HEK293 (cell line): ENCODE measurements around the gene CCNL1.

ENCODE experiments used
- CTCF ChIA-PET: fragments of 350-600 bp; formaldehyde crosslinking; extraction: SDS; loops from one replicate; lab custom pipeline; 2021; ENCODE audit warnings: antibody characterized with exemption; lab: Yijun Ruan, JAX
- POLR2A ChIA-PET: fragments of 300-600 bp; formaldehyde crosslinking; extraction: SDS; loops from one replicate; lab custom pipeline; 2020; ENCODE audit warnings: antibody characterized with exemption, inconsistent platforms; lab: Yijun Ruan, JAX
- H3K27ac ChIP-seq: fragments of 200-500 bp; sonication (Bioruptor generic); 2 replicates; pipeline ENCODE4 v1.5.1; 2014; ENCODE audit warnings: low read depth, low read length, control low read depth, inconsistent platforms; ENCODE audit errors: extremely low read depth
- H3K36me3 ChIP-seq, 2 experiments: fragments of 200-500 bp in 1 of 2; sonication (Bioruptor generic) in 1 of 2; 1 replicate in 1 of 2; 2 replicates in 1 of 2; pipeline ENCODE4 v1.5.1; 2014 to 2017; ENCODE audit warnings: inconsistent platforms in 2 of 2, low read length in 2 of 2; ENCODE audit not compliant: control insufficient read depth in 2 of 2, insufficient read depth in 1 of 2
- H3K4me1 ChIP-seq: fragments of 200-500 bp; sonication (Bioruptor generic); 2 replicates; pipeline ENCODE4 v1.5.1; 2014; ENCODE audit warnings: mild to moderate bottlenecking, low read length, inconsistent platforms; ENCODE audit not compliant: control insufficient read depth, insufficient read depth
- H3K4me3 ChIP-seq: 2 replicates; pipeline ENCODE4 v1.5.1; 2011; ENCODE audit warnings: low read depth, mild to moderate bottlenecking, control low read depth, low read length, moderate library complexity
- H3K9me3 ChIP-seq: fragments of 200-500 bp; sonication (Bioruptor generic); 2 replicates; pipeline ENCODE4 v1.5.1; 2014; ENCODE audit warnings: low read depth, low read length, inconsistent platforms; ENCODE audit not compliant: control insufficient read depth, insufficient read depth
- KLF7 ChIP-seq: fragments of 450-650 bp; formaldehyde crosslinking; IDR thresholded peaks from 2 replicates; pipeline ENCODE4 v1.5.1; 2016; ENCODE audit warnings: missing biosample characterization, missing genetic modification characterization, borderline replicate concordance
- PRDM1 ChIP-seq: fragments of 450-650 bp; formaldehyde crosslinking; IDR thresholded peaks from 2 replicates; pipeline ENCODE4; 2016; ENCODE audit warnings: missing biosample characterization, missing genetic modification characterization
- REPIN1 ChIP-seq: fragments of 450-650 bp; formaldehyde crosslinking; IDR thresholded peaks from 2 replicates; pipeline ENCODE4 v1.5.1; 2017; ENCODE audit warnings: missing biosample characterization, missing genetic modification characterization, low read depth
- SP7 ChIP-seq: fragments of 450-650 bp; formaldehyde crosslinking; IDR thresholded peaks from 2 replicates; pipeline ENCODE4 v1.5.1; 2016; ENCODE audit warnings: missing biosample characterization, missing genetic modification characterization
- ZBTB49 ChIP-seq: fragments of 450-650 bp; formaldehyde crosslinking; IDR thresholded peaks from 2 replicates; pipeline ENCODE4 v1.5.1; 2016; ENCODE audit warnings: missing biosample characterization, missing genetic modification characterization, low read depth
- ZFP41 ChIP-seq: fragments of 450-650 bp; formaldehyde crosslinking; IDR thresholded peaks from 2 replicates; pipeline ENCODE4 v1.5.1; 2016; ENCODE audit warnings: missing biosample characterization, missing genetic modification characterization, borderline replicate concordance
- ZNF132 ChIP-seq: fragments of 450-650 bp; formaldehyde crosslinking; IDR thresholded peaks from 2 replicates; pipeline ENCODE4 v1.5.1; 2017; ENCODE audit warnings: missing biosample characterization, missing genetic modification characterization, borderline replicate concordance
- ZNF23 ChIP-seq: fragments of 450-650 bp; formaldehyde crosslinking; IDR thresholded peaks from 2 replicates; pipeline ENCODE4 v1.5.1; 2016; ENCODE audit warnings: missing biosample characterization, missing genetic modification characterization, borderline replicate concordance
- ZNF239 ChIP-seq: fragments of 450-650 bp; formaldehyde crosslinking; IDR thresholded peaks from 2 replicates; pipeline ENCODE4 v1.5.1; 2016; ENCODE audit warnings: missing biosample characterization, missing genetic modification characterization
- ZNF280D ChIP-seq: fragments of 450-650 bp; formaldehyde crosslinking; IDR thresholded peaks from 2 replicates; pipeline ENCODE4 v1.5.1; 2016; ENCODE audit warnings: missing biosample characterization, missing genetic modification characterization
- ZNF514 ChIP-seq: fragments of 450-650 bp; formaldehyde crosslinking; IDR thresholded peaks from 2 replicates; pipeline ENCODE4 v1.5.1; 2016; ENCODE audit warnings: missing biosample characterization, missing genetic modification characterization
- ZNF544 ChIP-seq: fragments of 450-650 bp; formaldehyde crosslinking; IDR thresholded peaks from 2 replicates; pipeline ENCODE4 v1.5.0; 2017; ENCODE audit warnings: missing biosample characterization, missing genetic modification characterization
- ZNF558 ChIP-seq: fragments of 450-650 bp; formaldehyde crosslinking; IDR thresholded peaks from 2 replicates; pipeline ENCODE4 v1.5.1; 2016; ENCODE audit warnings: missing biosample characterization, missing genetic modification characterization
- ZNF585B ChIP-seq: fragments of 450-650 bp; formaldehyde crosslinking; IDR thresholded peaks from 2 replicates; pipeline ENCODE4 v1.5.1; 2016; ENCODE audit warnings: missing biosample characterization, missing genetic modification characterization
- ZNF776 ChIP-seq: fragments of 450-650 bp; formaldehyde crosslinking; IDR thresholded peaks from 2 replicates; pipeline ENCODE4 v1.5.0; 2017; ENCODE audit warnings: missing biosample characterization, missing genetic modification characterization, borderline replicate concordance
- ZNF785 ChIP-seq: fragments of 450-650 bp; formaldehyde crosslinking; IDR thresholded peaks from 2 replicates; pipeline ENCODE4 v1.5.1; 2016; ENCODE audit warnings: missing biosample characterization, missing genetic modification characterization

CCNL1 gene

GRCh38 chr3:157121522-157121921 lies 38.4 kb downstream of the CCNL1 start:
- Histone ChIP-seq H3K4me3 (no peak overlapping the region), H3K9me3 (no peaks in the 10 kb centered on the region)
- CTCF ChIA-PET: interaction anchor here (1.0 kb wide), 1 partner anchor 582 kb away, joined by 3 read pairs; no protein-coding TSS in a partner anchor
- POLR2A ChIA-PET: no interaction called here
- no peak for TF ChIP-seq ZFP41 (tag by site-specific recombination)
- TF ChIP-seq ZNF558: no peak
- TF ChIP-seq, all 188 proteins: peak for 0
- H3K4me1 ChIP-seq: no peaks in the 10 kb centered on the region
- H3K27ac ChIP-seq: no peak overlapping the region
- H3K36me3 ChIP-seq: no peaks in the 10 kb centered on the region

- no peak overlapping the region for H3K27ac ChIP-seq
- CTCF ChIA-PET: no interaction called here
- H3K36me3 ChIP-seq: no peaks in the 10 kb centered on the region
- POLR2A ChIA-PET: no interaction called here
- H3K9me3 ChIP-seq: no peaks in the 10 kb centered on the region
- H3K4me3 ChIP-seq: no peak overlapping the region
- H3K4me1 ChIP-seq: no peaks in the 10 kb centered on the region
- TF ChIP-seq ZNF23 (tag by site-specific recombination) (no peak), ZNF785 (tag by site-specific recombination) (no peak), ZNF585B (tag by site-specific recombination) (no peak), SP7 (no peak), REPIN1 (tag by site-specific recombination) (no peak), ZBTB49 (tag by site-specific recombination) (no peak)
- TF ChIP-seq, all 188 proteins: peak for 0
Measured at GRCh38 chr3:157120071-157120892, 39.7 kb downstream of the CCNL1 start.

GRCh38 chr3:157119369-157119951 lies 40.5 kb downstream of the CCNL1 start:
- Histone ChIP-seq H3K4me3 (no peak overlapping the region), H3K36me3 (no peaks in the 10 kb centered on the region), H3K27ac (no peak overlapping the region), H3K4me1 (no peaks in the 10 kb centered on the region), H3K9me3 (no peaks in the 10 kb centered on the region)
- POLR2A ChIA-PET: no interaction called here
- CTCF ChIA-PET: interaction anchor here (0.6 kb wide), 1 partner anchor 998 kb away, joined by 5 read pairs; no protein-coding TSS in a partner anchor
- TF ChIP-seq KLF7 (tag by site-specific recombination): no peak
- TF ChIP-seq ZNF514: no peak
- TF ChIP-seq PRDM1 (tag by site-specific recombination): no peak
- no peak for TF ChIP-seq ZNF239 (tag by site-specific recombination)
- no peak for TF ChIP-seq ZNF776
- no peak for TF ChIP-seq REPIN1 (tag by site-specific recombination)
- TF ChIP-seq ZNF544 (tag by site-specific recombination): no peak
- TF ChIP-seq ZNF132: no peak
- no peak for TF ChIP-seq ZNF280D (tag by site-specific recombination)
